AG09319 (cell line): Measurements from ENCODE around the gene ITPKC.

Experiments
- DNase-seq: peaks from one replicate; pipeline ENCODE4 v3.0.0-alpha.2; 2010; ENCODE audit warnings: low read depth; ENCODE audit errors: extremely low read depth
- TF ChIP-seq, protein P1 (sequence below): IDR thresholded peaks from 2 replicates; pipeline ENCODE4 v1.5.1; 2011; ENCODE audit warnings: low read depth, mild to moderate bottlenecking, inconsistent platforms, low read length, moderate library complexity

The ITPKC gene

DNA sequence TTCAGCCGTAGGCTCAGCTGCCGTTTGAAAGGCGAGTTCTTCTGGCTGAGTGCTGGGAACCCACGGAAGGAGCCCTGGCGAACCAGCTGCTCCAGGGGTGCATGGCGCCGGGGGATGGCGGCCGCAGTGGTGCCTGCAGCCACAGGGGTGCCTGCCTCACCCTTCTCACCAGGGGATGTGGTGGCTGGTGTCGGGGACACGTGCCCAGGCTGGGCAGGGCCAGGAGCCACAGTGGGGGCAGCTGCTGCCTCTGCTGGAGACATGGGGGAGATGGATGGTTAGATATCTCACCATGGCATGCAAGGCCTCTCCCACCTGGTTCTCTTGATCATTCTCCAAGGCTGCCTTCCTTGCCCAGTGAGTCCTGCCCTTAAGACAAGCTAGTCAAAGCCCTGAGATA lies 43.5 kb upstream of the ITPKC start:
- no peak for DNase-seq
- TF ChIP-seq, protein P1, sequence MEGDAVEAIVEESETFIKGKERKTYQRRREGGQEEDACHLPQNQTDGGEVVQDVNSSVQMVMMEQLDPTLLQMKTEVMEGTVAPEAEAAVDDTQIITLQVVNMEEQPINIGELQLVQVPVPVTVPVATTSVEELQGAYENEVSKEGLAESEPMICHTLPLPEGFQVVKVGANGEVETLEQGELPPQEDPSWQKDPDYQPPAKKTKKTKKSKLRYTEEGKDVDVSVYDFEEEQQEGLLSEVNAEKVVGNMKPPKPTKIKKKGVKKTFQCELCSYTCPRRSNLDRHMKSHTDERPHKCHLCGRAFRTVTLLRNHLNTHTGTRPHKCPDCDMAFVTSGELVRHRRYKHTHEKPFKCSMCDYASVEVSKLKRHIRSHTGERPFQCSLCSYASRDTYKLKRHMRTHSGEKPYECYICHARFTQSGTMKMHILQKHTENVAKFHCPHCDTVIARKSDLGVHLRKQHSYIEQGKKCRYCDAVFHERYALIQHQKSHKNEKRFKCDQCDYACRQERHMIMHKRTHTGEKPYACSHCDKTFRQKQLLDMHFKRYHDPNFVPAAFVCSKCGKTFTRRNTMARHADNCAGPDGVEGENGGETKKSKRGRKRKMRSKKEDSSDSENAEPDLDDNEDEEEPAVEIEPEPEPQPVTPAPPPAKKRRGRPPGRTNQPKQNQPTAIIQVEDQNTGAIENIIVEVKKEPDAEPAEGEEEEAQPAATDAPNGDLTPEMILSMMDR, result no peak

DNA sequence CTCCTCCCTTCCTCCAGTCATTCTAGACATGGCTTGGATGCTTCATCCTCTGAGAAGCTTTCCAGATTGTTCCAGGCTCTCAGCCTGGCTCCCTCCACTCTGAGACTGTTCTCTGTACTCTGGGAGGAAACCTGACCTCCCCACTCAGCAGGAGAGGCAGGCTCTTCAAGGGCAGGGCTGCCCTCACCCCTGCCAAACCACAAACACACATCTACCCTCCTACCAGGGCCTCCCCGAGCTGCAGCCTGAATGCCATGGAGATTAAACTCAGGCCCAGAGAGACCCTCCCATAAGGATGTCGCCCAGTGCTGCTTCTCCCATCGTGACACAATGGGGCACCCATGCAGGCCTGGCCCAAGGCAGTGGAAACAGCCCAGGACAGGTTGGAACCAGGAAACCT lies 42.6 kb upstream of the ITPKC start:
- DNase-seq, result no peak
- TF ChIP-seq, protein P1, result no peak

DNA sequence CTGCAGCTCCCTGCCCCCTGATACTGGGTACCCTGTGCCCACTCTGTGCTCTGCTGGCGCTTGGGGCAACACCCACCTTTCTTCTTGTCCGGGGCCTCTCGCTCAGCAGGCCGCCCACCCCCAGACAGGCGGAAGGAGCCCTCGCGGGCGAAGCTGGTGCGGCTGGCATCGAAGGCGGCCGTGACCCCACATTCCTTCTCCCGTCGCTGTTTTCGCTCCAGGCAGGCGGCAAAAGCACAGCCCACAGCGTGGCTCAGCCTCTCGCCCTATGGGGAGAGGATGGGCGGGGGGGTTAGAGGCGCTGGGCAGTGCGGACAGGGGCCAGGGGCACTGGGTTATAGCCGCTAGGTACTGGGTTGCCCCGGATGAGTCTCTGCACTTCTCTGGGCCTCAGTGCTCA lies 39.8 kb upstream of the ITPKC start:
- no peak for DNase-seq
- TF ChIP-seq, protein P1, result no peak

DNA sequence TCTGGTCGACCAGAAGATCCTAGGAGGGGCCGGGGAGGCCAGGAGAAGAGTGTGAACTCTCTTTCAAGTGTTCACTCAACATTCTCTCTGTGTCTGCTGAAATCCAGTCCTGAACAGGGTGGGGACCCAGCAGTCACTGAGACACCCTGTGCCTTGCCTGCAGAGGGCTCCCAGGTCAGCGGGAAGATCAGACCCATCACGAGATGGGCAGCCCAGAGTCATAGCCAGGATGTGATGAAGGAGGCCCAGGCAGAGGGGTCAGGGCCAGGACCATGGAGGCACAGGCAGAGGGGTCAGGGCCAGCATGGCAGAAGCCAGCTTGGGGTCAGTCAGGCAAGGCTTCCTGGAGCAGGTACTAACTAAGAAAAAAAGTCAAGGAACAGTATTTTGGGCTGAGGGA lies 35.9 kb upstream of the ITPKC start:
- no peak for DNase-seq
- TF ChIP-seq, protein P1, result no peak

DNA sequence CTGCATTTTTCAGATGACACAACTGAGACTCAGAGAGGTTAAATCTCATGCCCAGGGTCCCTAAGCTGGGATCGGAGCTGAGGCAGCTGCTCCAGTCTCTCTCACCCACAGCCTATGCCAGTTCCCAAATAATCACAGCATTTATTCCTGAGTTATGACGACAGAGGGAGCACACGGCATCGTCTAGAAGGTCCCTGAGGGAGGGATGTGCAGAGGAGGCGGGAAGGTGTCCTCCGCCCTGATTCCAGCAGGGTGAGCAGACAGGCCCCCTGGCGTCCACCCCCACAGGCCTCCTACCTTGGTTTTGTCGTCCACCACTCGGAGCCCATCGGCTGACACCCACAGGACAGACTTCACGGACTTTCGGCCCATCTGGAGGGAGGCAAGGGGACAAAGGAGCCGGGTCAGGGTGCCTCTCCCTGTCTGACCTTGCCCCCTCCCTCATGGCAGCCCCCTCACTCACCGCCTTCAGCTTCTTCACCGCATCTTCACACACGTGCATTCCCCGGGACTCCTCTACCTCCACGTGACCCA lies 34.4 kb upstream of the ITPKC start:
- TF ChIP-seq, protein P1, result no peak
- DNase-seq, result no peak

DNA sequence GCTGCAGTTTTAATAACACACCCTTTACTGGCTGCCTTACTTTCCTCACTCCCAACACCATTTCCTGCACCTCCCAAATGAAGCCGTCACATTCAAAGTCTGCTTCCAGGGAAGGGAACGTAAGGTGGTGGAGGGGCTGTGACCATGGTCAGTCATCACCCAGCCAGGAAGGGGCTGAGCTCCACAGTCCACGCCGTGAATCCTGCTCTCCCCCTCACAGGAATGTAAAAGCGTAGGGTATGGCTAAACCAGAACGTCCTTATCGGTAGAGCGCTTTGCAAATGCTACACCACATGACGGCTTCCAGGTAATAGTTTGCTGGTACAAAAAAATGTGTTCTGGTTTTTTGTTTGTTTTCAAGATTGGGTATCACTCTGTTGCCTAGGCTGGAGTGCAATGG lies 33.5 kb upstream of the ITPKC start:
- no peak for DNase-seq
- TF ChIP-seq, protein P1, result no peak

DNA sequence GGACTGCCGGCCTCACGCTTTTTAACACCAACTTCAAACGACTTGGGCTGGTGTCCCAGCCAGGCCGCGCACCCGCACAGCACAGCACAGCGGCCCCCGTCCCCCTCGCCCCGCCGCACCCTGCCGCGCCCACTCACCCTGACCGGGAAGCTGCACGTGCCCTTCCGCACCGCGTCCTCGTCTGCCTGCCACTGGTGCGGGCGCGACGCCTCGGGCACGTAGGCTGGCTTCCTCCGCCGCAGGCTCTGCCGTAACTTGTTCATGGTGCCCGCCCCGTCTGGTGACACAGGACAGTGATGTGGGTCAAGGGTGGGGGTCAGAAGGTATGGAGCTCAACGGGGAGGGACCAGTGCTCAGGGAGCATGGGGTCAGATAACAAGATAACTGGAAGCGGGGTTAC lies 32.6 kb upstream of the ITPKC start:
- TF ChIP-seq, protein P1, result no peak
- no peak for DNase-seq
